OCI-LY7 (cell line): ENCODE results near the gene POLR1C. TPM values are rescaled to one million over a fixed set of nuclear protein-coding genes. Genes with fewer than 3 reads are reported as not detected.
"Not testable (repeated sequence)": the region's sequence is repeated elsewhere in the genome, so short reads cannot be mapped to it uniquely, and the experiment has no call there.

ENCODE experiments used
- Bru-seq: library from RNA; stranded (reverse); fragments of 400-500 nt; gene quantifications from one replicate; lab custom pipeline; 2021; lab: Mats Ljungman, UMichigan
- BruChase-seq, 2 experiments: library from RNA; stranded (reverse); fragments of 400-500 nt; gene quantifications; one replicate each; lab custom pipeline; 2021; lab: Mats Ljungman, UMichigan
- BruUV-seq: library from RNA; stranded (reverse); fragments of 400-500 nt; replicated peaks from 2 replicates; lab custom pipeline; 2021; lab: Mats Ljungman, UMichigan
- CTCF ChIA-PET: fragments of 300-600 bp; sonication (Branson Sonifier 250); formaldehyde crosslinking; loops from one replicate; lab custom pipeline; 2022; ENCODE audit warnings: antibody characterized with exemption; ENCODE audit not compliant: unreplicated experiment; lab: Charles Lee
- POLR2A ChIA-PET: fragments of 300-600 bp; sonication (Branson Sonifier 250); formaldehyde crosslinking; loops from one replicate; lab custom pipeline; 2022; ENCODE audit warnings: antibody characterized with exemption; lab: Charles Lee
- DNase-seq: peaks from one replicate; pipeline ENCODE4 v3.0.0-alpha.2; 2015; ENCODE audit warnings: low spot score
- H2AFZ ChIP-seq: fragments of 200-600 bp; sonication (generic), shearing (Covaris generic); 2 replicates; pipeline ENCODE4 v1.6.1; 2014; ENCODE audit warnings: mild to moderate bottlenecking, antibody characterized with exemption, low read length, moderate library complexity
- H3K27ac ChIP-seq: fragments of 200-600 bp; sonication (generic); 2 replicates; pipeline ENCODE4 v1.5.1; 2014; ENCODE audit warnings: mixed run types, low read depth, mild to moderate bottlenecking, moderate library complexity, low read length, inconsistent platforms; ENCODE audit not compliant: poor library complexity, severe bottlenecking
- H3K36me3 ChIP-seq: fragments of 200-600 bp; sonication (generic); 2 replicates; pipeline ENCODE4 v1.6.1; 2014; ENCODE audit warnings: mild to moderate bottlenecking, antibody characterized with exemption, low read length, moderate library complexity, mixed read lengths; ENCODE audit not compliant: insufficient read depth
- H3K4me1 ChIP-seq: fragments of 200-600 bp; sonication (generic); 2 replicates; pipeline ENCODE4 v1.5.1; 2014; ENCODE audit warnings: mild to moderate bottlenecking, low read length; ENCODE audit not compliant: insufficient read depth, poor library complexity, severe bottlenecking
- H3K4me2 ChIP-seq: fragments of 200-600 bp; sonication (generic); 2 replicates; pipeline ENCODE4 v1.6.1; 2014; ENCODE audit warnings: mild to moderate bottlenecking, low read length
- H3K4me3 ChIP-seq: fragments of 200-600 bp; sonication (generic); 2 replicates; pipeline ENCODE4 v1.5.1; 2014; ENCODE audit warnings: mild to moderate bottlenecking, low read depth, low read length; ENCODE audit not compliant: poor library complexity, severe bottlenecking
- H3K79me2 ChIP-seq: fragments of 200-600 bp; sonication (generic); 2 replicates; pipeline ENCODE4 v1.6.1; 2016; ENCODE audit warnings: low read depth, mild to moderate bottlenecking, low read length, moderate library complexity, mixed read lengths; ENCODE audit not compliant: insufficient read depth
- H3K9me2 ChIP-seq: fragments of 200-600 bp; sonication (generic); 2 replicates; pipeline ENCODE4 v1.6.1; 2016; ENCODE audit warnings: mild to moderate bottlenecking, low read length, mixed read lengths; ENCODE audit not compliant: insufficient read depth
- H3K9me3 ChIP-seq: fragments of 200-600 bp; sonication (generic); 2 replicates; pipeline ENCODE4 v1.6.1; 2014; ENCODE audit warnings: mild to moderate bottlenecking, mixed run types, low read length, mixed read lengths
- H4K20me1 ChIP-seq: fragments of 200-600 bp; sonication (generic); 2 replicates; pipeline ENCODE4 v1.6.1; 2014; ENCODE audit warnings: mild to moderate bottlenecking, antibody characterized with exemption, low read length, moderate library complexity, mixed read lengths; ENCODE audit not compliant: insufficient read depth
- CTCF ChIP-seq: fragments of 200-600 bp; sonication (generic); conservative IDR thresholded peaks from 2 replicates; pipeline ENCODE4 v1.5.1; 2014; ENCODE audit warnings: mild to moderate bottlenecking, antibody characterized with exemption, low read length, moderate library complexity, mixed read lengths
- EZH2phosphoT487 ChIP-seq: fragments of 200-600 bp; sonication (generic); IDR thresholded peaks from 2 replicates; pipeline ENCODE4 v1.6.1; 2018; ENCODE audit warnings: low read depth, borderline replicate concordance, mild to moderate bottlenecking, mixed run types, antibody characterized with exemption, low read length, moderate library complexity, mixed read lengths
- intact Hi-C: fragments of 100-400 bp; cut with micrococcal nuclease; formaldehyde crosslinking; loops from one replicate; pipeline ENCODE4 v1.10.0; 2022; ENCODE audit not compliant: unreplicated experiment
- long read RNA-seq: library from polyadenylated mRNA; stranded (forward); transcript quantifications from one replicate; pipeline ENCODE4 v2.0.0, GENCODE V29; 2022
- total RNA-seq, 2 experiments: library from RNA; depleted of rRNA in 1 of 2; stranded (reverse); fragments of >200 nt in 1 of 2; shearing (Covaris generic) in 1 of 2; gene quantifications; 2 replicates each; pipeline ENCODE4 v1.2.3, GENCODE V29; 2014 to 2022

The POLR1C gene, protein sequence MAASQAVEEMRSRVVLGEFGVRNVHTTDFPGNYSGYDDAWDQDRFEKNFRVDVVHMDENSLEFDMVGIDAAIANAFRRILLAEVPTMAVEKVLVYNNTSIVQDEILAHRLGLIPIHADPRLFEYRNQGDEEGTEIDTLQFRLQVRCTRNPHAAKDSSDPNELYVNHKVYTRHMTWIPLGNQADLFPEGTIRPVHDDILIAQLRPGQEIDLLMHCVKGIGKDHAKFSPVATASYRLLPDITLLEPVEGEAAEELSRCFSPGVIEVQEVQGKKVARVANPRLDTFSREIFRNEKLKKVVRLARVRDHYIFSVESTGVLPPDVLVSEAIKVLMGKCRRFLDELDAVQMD
- total RNA-seq (2014; rRNA removed; shearing (Covaris generic)) (40.7 and 46.0 TPM in 2 replicates), total RNA-seq (2022) (36.9 and 41.2 TPM in 2 replicates), Bru-seq, nascent RNA (percentile 57 among the genes with signal in this experiment), BruChase-seq, experiment 1, labeled RNA remaining after a 6-hour chase (percentile 54 among the genes with signal in this experiment), BruChase-seq, experiment 2, labeled RNA remaining after a 2-hour chase (percentile 62 among the genes with signal in this experiment)
- long read RNA-seq, transcript POLR1C-203 (9 exons, 1,355 nt): major isoform, 20 of 67 reads
- long read RNA-seq, partial matches to known transcripts: 1 of 67 reads
- long read RNA-seq, other reads (novel, unspliced or antisense): 45 of 67 reads

DNA sequence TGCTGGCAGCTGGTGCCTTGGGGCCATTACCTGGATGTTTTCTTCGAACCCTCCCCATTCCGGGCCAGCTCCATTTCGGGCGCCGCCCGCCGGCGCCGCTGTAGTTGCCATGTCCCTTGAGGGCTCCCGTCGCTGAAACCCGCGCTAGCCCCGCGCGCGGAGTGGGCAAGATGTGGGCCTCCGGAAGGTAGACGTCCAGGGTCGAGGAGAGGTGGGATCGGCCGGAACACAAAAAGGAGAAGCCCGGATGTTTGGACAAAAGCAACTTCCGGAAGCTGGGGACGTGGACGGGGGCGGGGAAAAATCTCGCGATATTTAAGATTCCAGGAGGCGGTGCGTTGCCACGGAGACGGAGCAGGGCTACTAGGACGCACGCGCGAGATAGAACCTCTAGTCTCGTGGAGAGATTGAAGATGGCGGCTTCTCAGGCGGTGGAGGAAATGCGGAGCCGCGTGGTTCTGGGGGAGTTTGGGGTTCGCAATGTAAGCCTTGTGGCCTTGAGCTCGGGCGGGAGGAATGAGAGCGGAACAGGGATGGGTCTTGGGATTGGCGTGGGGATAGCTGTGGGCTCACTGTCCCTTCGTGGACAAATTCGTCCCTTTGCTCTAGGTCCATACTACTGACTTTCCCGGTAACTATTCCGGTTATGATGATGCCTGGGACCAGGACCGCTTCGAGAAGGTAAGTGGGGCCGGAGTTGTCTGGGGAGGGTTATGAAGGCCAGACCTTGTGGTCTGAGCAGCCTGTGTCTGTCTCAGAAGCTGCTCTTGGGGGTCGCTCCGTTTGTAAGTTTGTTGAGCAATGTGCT lies at the start of gene POLR1C, which contains the start of gene YIPF3:
TSS of gene POLR1C (plus strand) at position 393 of the 808 bp plus-strand sequence. CDS start at position 414, 21 bp downstream.
TSS of gene YIPF3 (minus strand) at position 230 of the 808 bp plus-strand sequence. CDS start at position 111, 119 bp downstream.
- ChIA-PET POLR2A (interaction anchor here (0.5 to 2.0 kb wide), 11 partner anchors 12 to 533 kb away, joined by 3 to 6 read pairs (median 3); partner anchors contain the start of genes ABCC10 and GTPBP2), CTCF (interaction anchor here (0.9 to 1.0 kb wide), 2 partner anchors 10 kb away, joined by 3 to 4 read pairs; no protein-coding TSS in a partner anchor)
- BruUV-seq: TSS peak; percentile 61
- peak; percentile 99 for DNase-seq
- Histone ChIP-seq H3K9me3 (no peaks in the 10 kb centered on the region), H3K9me2 (no peaks in the 10 kb centered on the region), H3K27ac (peak within 1 kb of the TSS; percentile 52), H3K4me1 (peaks cover 20% of the 10 kb centered on the region), H3K36me3 (peaks cover 66% of the 10 kb centered on the region), H3K4me2 (peak within 1 kb of the TSS; percentile 96), H3K4me3 (peak within 1 kb of the TSS; percentile 95), H4K20me1 (peaks cover 9% of the 10 kb centered on the region; the same call in 1 of the 2 replicates), H3K79me2 (peaks cover 42% of the 10 kb centered on the region), H2AFZ (peak within 1 kb of the TSS; percentile 78; the same call in 1 of the 2 replicates)
- TF ChIP-seq CTCF (no peak), EZH2phosphoT487 (no peak)
- intact Hi-C loops: loop anchor here (10.0 kb wide), 1 partner anchor 558 kb away; no protein-coding TSS in a partner anchor

DNA sequence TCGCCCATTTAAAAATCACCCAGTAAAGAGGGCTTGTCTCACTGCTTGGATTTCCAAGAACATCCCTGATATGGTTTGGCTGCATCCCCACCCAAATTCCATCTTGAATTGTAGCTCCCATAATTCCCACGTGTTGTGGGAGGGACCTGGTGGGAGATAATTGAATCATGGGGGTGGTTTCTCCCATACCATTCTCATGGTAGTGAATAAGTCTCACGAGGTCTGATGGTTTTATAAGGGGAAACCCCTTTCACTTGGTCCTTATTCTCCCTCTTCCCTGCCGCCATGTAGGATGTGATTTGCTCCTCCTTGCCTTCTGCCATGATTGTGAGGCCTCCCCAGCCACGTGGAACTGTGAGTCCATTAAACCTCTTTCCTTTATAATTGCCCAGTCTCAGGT lies 49.6 kb upstream of the POLR1C start:
- H3K4me3 ChIP-seq, H2AFZ ChIP-seq, BruUV-seq, H3K27ac ChIP-seq, H3K36me3 ChIP-seq, DNase-seq, H3K4me2 ChIP-seq, H3K79me2 ChIP-seq, POLR2A ChIA-PET, H4K20me1 ChIP-seq, H3K9me2 ChIP-seq, intact Hi-C loops, H3K9me3 ChIP-seq, H3K4me1 ChIP-seq: not testable (repeated sequence)
- CTCF ChIA-PET: interaction anchor here (0.6 kb wide), 1 partner anchor 24 kb away, joined by 4 read pairs; no protein-coding TSS in a partner anchor
